ENCODE results near the gene AP1G2. TPM values are rescaled to one million over a fixed set of nuclear protein-coding genes. Genes with fewer than 3 reads are reported as not detected.

The AP1G2 gene
- total and polyA plus RNA-seq, 2 of the 4 experiments (the other 2 are of a cell fraction): 2.9 to 19.2 TPM

DNA sequence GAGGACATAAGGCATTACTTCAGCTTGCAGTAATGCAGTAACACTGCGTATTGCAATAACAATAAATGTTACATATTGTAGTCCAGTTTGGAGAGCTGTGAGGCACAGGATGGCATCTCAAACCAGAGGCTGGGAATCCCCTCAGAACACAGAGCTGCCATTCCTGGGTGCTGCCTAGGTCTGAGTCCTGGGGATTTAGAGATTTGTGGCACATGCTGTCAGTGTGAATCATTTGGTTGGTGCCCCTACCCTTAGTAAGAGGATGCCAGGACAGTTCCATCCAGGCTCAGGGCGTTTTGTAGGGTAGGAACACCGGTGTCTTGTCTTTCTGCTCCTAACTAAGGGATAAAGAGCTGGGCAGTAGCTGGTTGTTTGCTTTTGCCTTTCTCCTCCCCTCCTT, 38.6 kb downstream of the AP1G2 start:
- no peak overlapping the region for H3K23ac ChIP-seq (ENCODE audit: low read depth, low read length)
- BruUV-seq (replicated peaks): no TSS peak
- H2AK5ac ChIP-seq (ENCODE audit: low read depth, low read length): no peak overlapping the region
- DNase-seq: no peak
- H4K91ac ChIP-seq (ENCODE audit: insufficient read depth, low read depth, low read length): no peak overlapping the region
- H2AFZ ChIP-seq (replicated peaks; ENCODE audit: low read length, poor library complexity): no peak overlapping the region
- H3K79me1 ChIP-seq (ENCODE audit: low read depth in 1 of 2, low read length in 2 of 2): no peaks in the 10 kb centered on the region
- H2BK5ac ChIP-seq (ENCODE audit: low read depth, low read length, poor library complexity, severe bottlenecking): no peak overlapping the region
- H2AK9ac ChIP-seq (replicated peaks; ENCODE audit: low read depth, low read length, poor library complexity): no peak overlapping the region
- no peak overlapping the region for H3K27ac ChIP-seq (ENCODE audit: insufficient read depth, low read length)
- H3K27me3 ChIP-seq (ENCODE audit: control insufficient read depth, insufficient read depth, low read length): no peaks in the 10 kb centered on the region
- H3K56ac ChIP-seq (ENCODE audit: extremely low read depth, insufficient read depth, low read length): no peak overlapping the region
- H3K14ac ChIP-seq (replicated peaks; ENCODE audit: low read depth, low read length): no peak overlapping the region
- H4K5ac ChIP-seq (ENCODE audit: low read depth, low read length): no peak overlapping the region
- no peak overlapping the region for H4K8ac ChIP-seq (ENCODE audit: low read depth in 2 of 2, low read length in 2 of 2)
- H3K4me1 ChIP-seq (ENCODE audit: control insufficient read depth, insufficient read depth, low read length): no peaks in the 10 kb centered on the region
- H3K9me3 ChIP-seq (ENCODE audit: control insufficient read depth, insufficient read depth, low read length): no peaks in the 10 kb centered on the region
- H3K4ac ChIP-seq (ENCODE audit: low read depth, low read length): no peak overlapping the region
- H3K9me1 ChIP-seq (ENCODE audit: insufficient read depth, low read length): no peaks in the 10 kb centered on the region
- no CpG with 5 or more reads among the region's 3 CpGs for WGBS, 2 experiments (ENCODE audit: extremely low coverage in 2 of 2, insufficient read length in 1 of 2)
- no peaks in the 10 kb centered on the region for H3K36me3 ChIP-seq (ENCODE audit: control insufficient read depth, insufficient read depth, low read length)
- H2BK15ac ChIP-seq (ENCODE audit: low read depth, low read length): no peak overlapping the region
- ChIA-PET POLR2A (ENCODE audit: unreplicated experiment) (interaction anchor here (0.6 kb wide), 1 partner anchor 59 kb away, joined by 3 read pairs; the partner anchor contains the start of gene NGDN), CTCF (interaction anchor here (0.8 to 1.2 kb wide), 2 partner anchors 19 to 49 kb away, joined by 3 read pairs; no protein-coding TSS in a partner anchor)
- ATAC-seq (ENCODE audit: low read depth): no peak
- H3K4me2 ChIP-seq (ENCODE audit: low read depth, low read length): no peak overlapping the region
- no peak overlapping the region for H2BK120ac ChIP-seq (ENCODE audit: low read depth, low read length)
- in situ Hi-C loops (cut with MboI; ENCODE audit: low sequenced_read_pairs) (no loop called here), dilution Hi-C loops (cut with HindIII; ENCODE audit: low sequenced_read_pairs, unreplicated experiment) (no loop called here), intact Hi-C loops (cut with micrococcal nuclease) (no loop called here)
- no peak overlapping the region for H3K9ac ChIP-seq (ENCODE audit: low read depth, low read length)
- no peak overlapping the region for H3K18ac ChIP-seq (ENCODE audit: low read depth, low read length)
- no peak overlapping the region for H2BK20ac ChIP-seq (ENCODE audit: low read depth, low read length)
- H3K4me3 ChIP-seq (ENCODE audit: insufficient read depth, low read depth, low read length): no peak overlapping the region
- H4K20me1 ChIP-seq (ENCODE audit: insufficient read depth, low read length): no peaks in the 10 kb centered on the region
- TF ChIP-seq CHD1 (IDR thresholded peaks at IDR 0.05; ENCODE audit: low read depth, low read length) (no peak), FOS (IDR thresholded peaks at IDR 0.05; ENCODE audit: low read depth, low read length) (no peak), MAFK (IDR thresholded peaks at IDR 0.05; ENCODE audit: low read depth, low read length) (no peak), MAZ (IDR thresholded peaks at IDR 0.05; ENCODE audit: borderline replicate concordance, low read depth, low read length) (no peak), BHLHE40 (IDR thresholded peaks at IDR 0.05; ENCODE audit: low read depth, low read length) (no peak), RFX5 (IDR thresholded peaks at IDR 0.05; ENCODE audit: low read depth, low read length) (no peak), SMC3 (IDR thresholded peaks at IDR 0.05; ENCODE audit: low read depth, low read length) (no peak), NFE2L2 (IDR thresholded peaks at IDR 0.05; ENCODE audit: low read depth, low read length) (no peak), RCOR1 (IDR thresholded peaks at IDR 0.05; ENCODE audit: insufficient replicate concordance, low read length) (no peak), CEBPB (IDR thresholded peaks at IDR 0.05; ENCODE audit: low read depth, low read length) (no peak), MXI1 (IDR thresholded peaks at IDR 0.05; ENCODE audit: borderline replicate concordance, low read depth, low read length) (no peak), POLR2A (IDR thresholded peaks at IDR 0.05; ENCODE audit: low read depth, low read length) (no peak), RAD21 (IDR thresholded peaks at IDR 0.05; ENCODE audit: low read length) (no peak)
- TF ChIP-seq, protein P1, sequence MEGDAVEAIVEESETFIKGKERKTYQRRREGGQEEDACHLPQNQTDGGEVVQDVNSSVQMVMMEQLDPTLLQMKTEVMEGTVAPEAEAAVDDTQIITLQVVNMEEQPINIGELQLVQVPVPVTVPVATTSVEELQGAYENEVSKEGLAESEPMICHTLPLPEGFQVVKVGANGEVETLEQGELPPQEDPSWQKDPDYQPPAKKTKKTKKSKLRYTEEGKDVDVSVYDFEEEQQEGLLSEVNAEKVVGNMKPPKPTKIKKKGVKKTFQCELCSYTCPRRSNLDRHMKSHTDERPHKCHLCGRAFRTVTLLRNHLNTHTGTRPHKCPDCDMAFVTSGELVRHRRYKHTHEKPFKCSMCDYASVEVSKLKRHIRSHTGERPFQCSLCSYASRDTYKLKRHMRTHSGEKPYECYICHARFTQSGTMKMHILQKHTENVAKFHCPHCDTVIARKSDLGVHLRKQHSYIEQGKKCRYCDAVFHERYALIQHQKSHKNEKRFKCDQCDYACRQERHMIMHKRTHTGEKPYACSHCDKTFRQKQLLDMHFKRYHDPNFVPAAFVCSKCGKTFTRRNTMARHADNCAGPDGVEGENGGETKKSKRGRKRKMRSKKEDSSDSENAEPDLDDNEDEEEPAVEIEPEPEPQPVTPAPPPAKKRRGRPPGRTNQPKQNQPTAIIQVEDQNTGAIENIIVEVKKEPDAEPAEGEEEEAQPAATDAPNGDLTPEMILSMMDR (conservative IDR thresholded peaks at IDR 0.05; ENCODE audit: low read depth, low read length): no peak
- TF ChIP-seq, protein P2, sequence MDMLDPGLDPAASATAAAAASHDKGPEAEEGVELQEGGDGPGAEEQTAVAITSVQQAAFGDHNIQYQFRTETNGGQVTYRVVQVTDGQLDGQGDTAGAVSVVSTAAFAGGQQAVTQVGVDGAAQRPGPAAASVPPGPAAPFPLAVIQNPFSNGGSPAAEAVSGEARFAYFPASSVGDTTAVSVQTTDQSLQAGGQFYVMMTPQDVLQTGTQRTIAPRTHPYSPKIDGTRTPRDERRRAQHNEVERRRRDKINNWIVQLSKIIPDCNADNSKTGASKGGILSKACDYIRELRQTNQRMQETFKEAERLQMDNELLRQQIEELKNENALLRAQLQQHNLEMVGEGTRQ (IDR thresholded peaks at IDR 0.05; ENCODE audit: low read depth, low read length): no peak
- TF ChIP-seq, protein P3, sequence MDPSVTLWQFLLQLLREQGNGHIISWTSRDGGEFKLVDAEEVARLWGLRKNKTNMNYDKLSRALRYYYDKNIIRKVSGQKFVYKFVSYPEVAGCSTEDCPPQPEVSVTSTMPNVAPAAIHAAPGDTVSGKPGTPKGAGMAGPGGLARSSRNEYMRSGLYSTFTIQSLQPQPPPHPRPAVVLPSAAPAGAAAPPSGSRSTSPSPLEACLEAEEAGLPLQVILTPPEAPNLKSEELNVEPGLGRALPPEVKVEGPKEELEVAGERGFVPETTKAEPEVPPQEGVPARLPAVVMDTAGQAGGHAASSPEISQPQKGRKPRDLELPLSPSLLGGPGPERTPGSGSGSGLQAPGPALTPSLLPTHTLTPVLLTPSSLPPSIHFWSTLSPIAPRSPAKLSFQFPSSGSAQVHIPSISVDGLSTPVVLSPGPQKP (IDR thresholded peaks at IDR 0.05; ENCODE audit: borderline replicate concordance, low read depth, low read length): no peak

Measured in IMR-90 (cell line).